ENCODE measurements around the gene PYGB. TPM values are rescaled to one million over a fixed set of nuclear protein-coding genes. Genes with fewer than 3 reads are reported as not detected.

Gene PYGB
- total and polyA plus RNA-seq, 8 donors, result 17.4 to 37.2 (median 24.2) TPM

DNA sequence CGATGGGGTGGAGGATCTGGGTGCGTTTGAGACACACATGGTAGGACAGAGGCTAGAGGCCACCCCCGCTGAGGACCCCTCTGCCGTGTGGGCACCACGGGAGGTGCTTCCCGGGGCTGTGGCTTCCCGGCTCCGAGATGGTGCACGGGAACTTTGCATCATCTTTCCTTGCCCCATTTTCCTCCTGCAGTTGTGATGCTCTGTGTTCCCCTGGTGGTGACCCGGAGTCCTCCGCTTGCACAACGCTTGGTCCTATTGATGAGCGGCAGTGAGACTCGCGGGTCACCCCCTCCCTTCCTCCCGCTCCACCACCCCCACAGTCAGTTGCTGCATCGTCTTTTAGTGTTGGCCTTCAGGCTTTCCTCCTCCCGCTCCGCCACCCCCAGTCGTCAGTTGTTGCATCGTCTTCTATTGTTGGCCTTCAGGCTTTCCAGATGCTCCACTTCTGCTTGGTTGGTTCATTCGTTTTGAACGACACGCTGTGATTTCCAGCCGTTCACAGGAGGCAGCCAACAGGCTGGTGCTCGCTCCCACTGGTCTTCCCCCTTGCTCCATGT is 37.3 kb downstream of the PYGB start:
- Histone ChIP-seq H3K9me3 (no peaks in the 10 kb centered on the region), H3K4me3 (no peak overlapping the region), H3K4me1 (peaks cover 0 to 4% (median 0%) of the 10 kb centered on the region in 3 donors), H3K36me3 (peaks cover 0 to 50% (median 6%) of the 10 kb centered on the region in 3 donors), H3K27me3 (no peaks in the 10 kb centered on the region), H3K27ac (no peak overlapping the region)
- DNase-seq (peak; percentile 1 to 49 (median 13)), ATAC-seq (no peak), FAIRE-seq (no peak)
- intact Hi-C loops (cut with DNase I), result no loop called here
- 89 to 92% methylated on average over 26 of the region's 26 CpGs for WGBS, 2 donors
- TF ChIP-seq, protein P1, sequence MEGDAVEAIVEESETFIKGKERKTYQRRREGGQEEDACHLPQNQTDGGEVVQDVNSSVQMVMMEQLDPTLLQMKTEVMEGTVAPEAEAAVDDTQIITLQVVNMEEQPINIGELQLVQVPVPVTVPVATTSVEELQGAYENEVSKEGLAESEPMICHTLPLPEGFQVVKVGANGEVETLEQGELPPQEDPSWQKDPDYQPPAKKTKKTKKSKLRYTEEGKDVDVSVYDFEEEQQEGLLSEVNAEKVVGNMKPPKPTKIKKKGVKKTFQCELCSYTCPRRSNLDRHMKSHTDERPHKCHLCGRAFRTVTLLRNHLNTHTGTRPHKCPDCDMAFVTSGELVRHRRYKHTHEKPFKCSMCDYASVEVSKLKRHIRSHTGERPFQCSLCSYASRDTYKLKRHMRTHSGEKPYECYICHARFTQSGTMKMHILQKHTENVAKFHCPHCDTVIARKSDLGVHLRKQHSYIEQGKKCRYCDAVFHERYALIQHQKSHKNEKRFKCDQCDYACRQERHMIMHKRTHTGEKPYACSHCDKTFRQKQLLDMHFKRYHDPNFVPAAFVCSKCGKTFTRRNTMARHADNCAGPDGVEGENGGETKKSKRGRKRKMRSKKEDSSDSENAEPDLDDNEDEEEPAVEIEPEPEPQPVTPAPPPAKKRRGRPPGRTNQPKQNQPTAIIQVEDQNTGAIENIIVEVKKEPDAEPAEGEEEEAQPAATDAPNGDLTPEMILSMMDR (IDR thresholded peaks at IDR 0.05), result no peak

DNA sequence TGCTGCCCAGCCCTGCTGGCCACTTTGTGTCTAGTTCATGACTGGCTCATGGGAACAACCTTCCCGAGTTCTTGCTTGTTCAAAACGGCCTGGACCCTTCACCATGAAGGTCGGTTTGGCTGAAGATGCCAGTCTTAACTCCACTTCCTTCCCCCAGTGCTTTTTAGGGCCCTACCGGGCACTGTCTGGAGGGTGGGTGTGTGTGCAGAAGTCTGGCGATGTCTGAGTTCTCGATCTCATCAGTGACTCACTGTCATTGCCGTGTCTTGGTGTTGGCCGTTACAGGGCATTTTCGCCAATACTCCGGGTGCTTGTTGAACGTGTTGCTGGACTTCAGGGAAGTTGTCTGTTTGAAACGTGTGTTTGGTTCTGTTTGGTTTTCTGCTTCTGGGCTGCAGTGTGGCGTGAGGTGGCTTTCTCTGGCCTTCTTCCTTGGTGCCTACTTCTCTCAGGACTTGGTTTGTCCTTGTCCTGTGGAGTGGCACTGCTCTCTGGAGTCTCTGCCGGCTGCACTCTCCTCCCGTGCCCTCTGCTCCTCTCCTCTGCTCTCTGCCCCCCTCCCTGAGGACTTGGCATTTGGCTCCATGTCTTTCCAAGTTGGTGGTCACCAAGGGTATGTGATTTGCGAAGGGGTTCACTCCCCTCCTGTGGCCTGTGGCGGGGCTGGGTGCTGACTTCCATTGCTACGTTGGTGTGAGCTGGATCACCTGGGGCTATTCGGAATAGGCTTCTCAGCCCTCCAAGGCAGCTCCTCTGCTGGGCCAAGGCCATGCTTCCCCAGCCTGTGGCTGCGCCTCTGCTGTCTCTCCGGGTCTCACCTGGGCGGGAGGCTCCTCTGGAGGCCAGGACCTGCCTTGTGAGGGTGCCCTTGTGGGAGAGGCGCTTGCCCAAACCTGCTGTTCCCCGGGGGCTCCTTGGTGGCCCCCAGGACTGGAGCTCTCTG is 38.2 kb downstream of the PYGB start:
- ATAC-seq, result no peak
- intact Hi-C loops (cut with DNase I), result no loop called here
- FAIRE-seq, result no peak
- no peaks in the 10 kb centered on the region for H3K4me1 ChIP-seq
- TF ChIP-seq, protein P1 (IDR thresholded peaks at IDR 0.05), result no peak
- no peaks in the 10 kb centered on the region for H3K9me3 ChIP-seq
- WGBS, 2 donors, result 88 to 89% methylated on average over 24 of the region's 24 CpGs
- peak; percentile 1 to 59 (median 12) for DNase-seq
- H3K4me3 ChIP-seq, result no peak overlapping the region
- no peak overlapping the region for H3K27ac ChIP-seq
- no peaks in the 10 kb centered on the region for H3K27me3 ChIP-seq
- H3K36me3 ChIP-seq, result peaks cover 0 to 57% (median 6%) of the 10 kb centered on the region in 3 donors

DNA sequence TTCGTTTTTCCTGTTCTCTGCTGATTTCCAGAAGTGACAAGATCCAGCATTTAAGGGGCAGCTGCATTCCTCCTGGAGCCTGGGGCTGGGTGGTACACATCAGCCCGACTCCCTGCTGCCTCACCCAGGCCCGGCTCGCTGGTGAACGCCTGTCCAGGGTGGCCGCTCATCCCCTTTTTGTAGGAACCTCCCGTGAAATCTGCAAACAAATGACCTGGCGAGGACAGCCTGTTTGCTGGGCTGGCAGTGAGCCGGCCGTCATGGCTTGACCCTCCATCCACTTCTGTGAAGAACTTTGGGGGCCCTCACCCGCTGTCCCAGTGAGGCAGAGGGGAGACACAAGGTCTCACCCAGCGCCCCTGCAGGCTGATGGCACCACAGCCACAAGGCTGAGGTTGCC is 39.0 kb downstream of the PYGB start:
- FAIRE-seq (no peak), ATAC-seq (no peak), DNase-seq (peak in 4 of 6 donors; percentile 1 to 42 (median 22))
- TF ChIP-seq, protein P1 (IDR thresholded peaks at IDR 0.05), result no peak
- Histone ChIP-seq H3K27ac (no peak overlapping the region), H3K36me3 (peaks cover 0 to 55% (median 6%) of the 10 kb centered on the region in 3 donors), H3K4me3 (no peak overlapping the region), H3K9me3 (no peaks in the 10 kb centered on the region), H3K27me3 (no peaks in the 10 kb centered on the region), H3K4me1 (no peaks in the 10 kb centered on the region)
- WGBS, 2 donors, result 94% methylated on average over 12 of the region's 12 CpGs
- intact Hi-C loops (cut with DNase I), result no loop called here

DNA sequence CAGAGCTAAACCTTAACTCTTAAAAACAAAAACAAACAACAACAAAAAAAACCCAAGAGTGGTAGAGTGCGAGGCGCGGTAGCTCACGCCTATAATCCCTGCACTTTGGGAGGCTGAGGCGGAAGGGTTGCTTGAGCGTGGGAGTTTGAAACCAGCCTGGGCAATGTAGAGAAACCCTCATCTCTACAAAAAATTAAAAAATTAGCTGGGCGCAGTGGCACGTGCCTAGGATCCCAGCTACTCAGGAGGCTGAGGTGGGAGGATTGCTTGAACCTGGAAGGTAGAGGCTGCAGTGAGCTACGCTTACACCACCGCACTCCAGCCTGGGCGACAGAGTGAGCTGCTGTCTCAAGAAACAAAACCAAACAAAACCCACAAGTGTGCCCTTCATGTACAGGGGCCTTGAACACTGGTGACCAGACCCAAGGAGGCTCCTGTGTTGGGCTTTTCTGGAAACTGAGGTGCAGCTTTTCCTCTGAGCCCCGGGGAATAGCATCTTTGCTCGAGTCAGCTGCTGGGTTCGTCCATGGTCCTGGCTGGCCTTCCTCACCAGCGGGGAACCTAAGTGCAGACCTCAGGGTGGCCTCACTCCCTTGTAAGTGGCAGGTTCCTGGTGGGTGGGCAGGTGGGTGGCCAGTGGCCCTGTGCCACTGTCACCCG is 39.9 kb downstream of the PYGB start:
- no peaks in the 10 kb centered on the region for H3K4me1 ChIP-seq
- peaks cover 0 to 47% (median 6%) of the 10 kb centered on the region in 3 donors for H3K36me3 ChIP-seq
- ATAC-seq (no peak), FAIRE-seq (no peak), DNase-seq (peak in 3 of 6 donors; percentile 1 to 21 (median 20))
- intact Hi-C loops (cut with DNase I), result no loop called here
- H3K4me3 ChIP-seq, result no peak overlapping the region
- WGBS, 2 donors, result 96 to 98% methylated on average over 16 of the region's 16 CpGs
- no peaks in the 10 kb centered on the region for H3K27me3 ChIP-seq
- H3K9me3 ChIP-seq, result no peaks in the 10 kb centered on the region
- no peak overlapping the region for H3K27ac ChIP-seq
- TF ChIP-seq, protein P1 (IDR thresholded peaks at IDR 0.05), result no peak

Measured in pancreas (tissue), 10 donors.